ENCODE data around the gene FNBP1.
"Not testable (repeated sequence)": the region's sequence is repeated elsewhere in the genome, so short reads cannot be mapped to it uniquely, and the experiment has no call there.

FNBP1 gene

GRCh38 chr9:129991139-129991538 is 51.9 kb downstream of the FNBP1 start:
- not testable (repeated sequence) for DNase-seq (ENCODE audit: low spot score)

GRCh38 chr9:129990269-129991010 is 52.5 kb downstream of the FNBP1 start:
- DNase-seq (ENCODE audit: low spot score): no peak

- no peak for DNase-seq (ENCODE audit: low spot score)
Observed at GRCh38 chr9:129989740-129990139, 53.2 kb downstream of the FNBP1 start.

GRCh38 chr9:129989362-129989708 is 53.7 kb downstream of the FNBP1 start:
- DNase-seq (ENCODE audit: low spot score): no peak

- no peak for DNase-seq (ENCODE audit: low spot score)
Observed at GRCh38 chr9:129988607-129989361, 54.2 kb downstream of the FNBP1 start.

- DNase-seq (ENCODE audit: low spot score): no peak
Observed at GRCh38 chr9:129987941-129988340, 55.0 kb downstream of the FNBP1 start.

GRCh38 chr9:129987047-129987446 is 55.9 kb downstream of the FNBP1 start:
- DNase-seq (ENCODE audit: low spot score): no peak

- DNase-seq (ENCODE audit: low spot score): not testable (repeated sequence)
Observed at GRCh38 chr9:129984589-129984988, 58.4 kb downstream of the FNBP1 start.

- peak; percentile 82 for DNase-seq (ENCODE audit: low spot score)
Observed at GRCh38 chr9:129983891-129984290, 59.1 kb downstream of the FNBP1 start.

GRCh38 chr9:129981180-129981907 is 61.6 kb downstream of the FNBP1 start:
- DNase-seq (ENCODE audit: low spot score): peak; percentile 27

GRCh38 chr9:129980224-129980623 is 62.8 kb downstream of the FNBP1 start:
- DNase-seq (ENCODE audit: low spot score): not testable (repeated sequence)

GRCh38 chr9:129979071-129979745 is 63.8 kb downstream of the FNBP1 start:
- DNase-seq (ENCODE audit: low spot score): no peak

GRCh38 chr9:129972816-129973215 is 70.2 kb downstream of the FNBP1 start:
- no peak for DNase-seq (ENCODE audit: low spot score)

GRCh38 chr9:129968690-129969485 is 74.1 kb downstream of the FNBP1 start:
- DNase-seq (ENCODE audit: low spot score): peak; percentile 63

- DNase-seq (ENCODE audit: low spot score): peak; percentile 64
Observed at GRCh38 chr9:129964901-129965734, 77.9 kb downstream of the FNBP1 start.

- DNase-seq (ENCODE audit: low spot score): peak; percentile 50
Observed at GRCh38 chr9:129962889-129963703, 79.9 kb downstream of the FNBP1 start.

- DNase-seq (ENCODE audit: low spot score): no peak
Observed at GRCh38 chr9:129962451-129962864, 80.5 kb downstream of the FNBP1 start.

GRCh38 chr9:129958796-129959195 is 84.2 kb downstream of the FNBP1 start:
- DNase-seq (ENCODE audit: low spot score): no peak

GRCh38 chr9:129954868-129955550 is 88.0 kb downstream of the FNBP1 start:
- DNase-seq (ENCODE audit: low spot score): no peak

Data from AG20443 (cell line).